ENCODE data around the gene GID4. TPM values are rescaled to one million over a fixed set of nuclear protein-coding genes. Genes with fewer than 3 reads are reported as not detected.

GID4 gene
- polyA plus RNA-seq, 3 donors: 4.1 to 6.0 (median 4.4) TPM

- Histone ChIP-seq H3K27me3 (ENCODE audit: control insufficient read depth in 2 of 2, insufficient read depth in 2 of 2, low read length in 2 of 2) (no peaks in the 10 kb centered on the region), H3K36me3 (replicated peaks in 1 of 2; ENCODE audit: control insufficient read depth in 1 of 2, insufficient read depth in 2 of 2, low read length in 2 of 2) (no peaks in the 10 kb centered on the region), H3K9me3 (replicated peaks in 1 of 2; ENCODE audit: control insufficient read depth in 1 of 2, insufficient read depth in 1 of 2, low read length in 2 of 2) (no peaks in the 10 kb centered on the region), H3K9ac (ENCODE audit: insufficient read depth, low read length, poor library complexity, severe bottlenecking) (no peak overlapping the region), H3K27ac (ENCODE audit: low read depth in 1 of 2, low read length in 2 of 2) (no peak overlapping the region), H3K4me1 (ENCODE audit: control insufficient read depth in 1 of 2, insufficient read depth in 2 of 2, low read length in 2 of 2) (peaks cover 0 to 6% of the 10 kb centered on the region in 2 donors), H3K4me3 (replicated peaks in 1 of 3; ENCODE audit: low read depth in 2 of 3, low read length in 3 of 3) (no peak overlapping the region), H3K79me2 (ENCODE audit: insufficient read depth, low read length) (no peaks in the 10 kb centered on the region), H4K20me1 (ENCODE audit: insufficient read depth, low read length) (no peaks in the 10 kb centered on the region), H3K4me2 (replicated peaks; ENCODE audit: extremely low read depth, low read length, poor library complexity, severe bottlenecking) (no peak overlapping the region), H2AFZ (ENCODE audit: insufficient read depth, low read depth, low read length, poor library complexity, severe bottlenecking) (no peak overlapping the region)
- no peak for DNase-seq
- H3K36me3 Mint-ChIP-seq: no peaks in the 10 kb centered on the region
- no peak overlapping the region for H3K4me3 Mint-ChIP-seq
- intact Hi-C loops (cut with micrococcal nuclease): no loop called here
- WGBS (ENCODE audit: insufficient coverage): 92% methylated on average over 5 of the region's 6 CpGs
- H3K4me1 Mint-ChIP-seq: peaks cover 7% of the 10 kb centered on the region
- H3K27me3 Mint-ChIP-seq (ENCODE audit: low read depth in 3 of 3): peaks cover 4 to 15% (median 14%) of the 10 kb centered on the region in 3 donors
- no peaks in the 10 kb centered on the region for H3K9me3 Mint-ChIP-seq
- TF ChIP-seq, protein P1, sequence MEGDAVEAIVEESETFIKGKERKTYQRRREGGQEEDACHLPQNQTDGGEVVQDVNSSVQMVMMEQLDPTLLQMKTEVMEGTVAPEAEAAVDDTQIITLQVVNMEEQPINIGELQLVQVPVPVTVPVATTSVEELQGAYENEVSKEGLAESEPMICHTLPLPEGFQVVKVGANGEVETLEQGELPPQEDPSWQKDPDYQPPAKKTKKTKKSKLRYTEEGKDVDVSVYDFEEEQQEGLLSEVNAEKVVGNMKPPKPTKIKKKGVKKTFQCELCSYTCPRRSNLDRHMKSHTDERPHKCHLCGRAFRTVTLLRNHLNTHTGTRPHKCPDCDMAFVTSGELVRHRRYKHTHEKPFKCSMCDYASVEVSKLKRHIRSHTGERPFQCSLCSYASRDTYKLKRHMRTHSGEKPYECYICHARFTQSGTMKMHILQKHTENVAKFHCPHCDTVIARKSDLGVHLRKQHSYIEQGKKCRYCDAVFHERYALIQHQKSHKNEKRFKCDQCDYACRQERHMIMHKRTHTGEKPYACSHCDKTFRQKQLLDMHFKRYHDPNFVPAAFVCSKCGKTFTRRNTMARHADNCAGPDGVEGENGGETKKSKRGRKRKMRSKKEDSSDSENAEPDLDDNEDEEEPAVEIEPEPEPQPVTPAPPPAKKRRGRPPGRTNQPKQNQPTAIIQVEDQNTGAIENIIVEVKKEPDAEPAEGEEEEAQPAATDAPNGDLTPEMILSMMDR (IDR thresholded peaks at IDR 0.05): no peak
- no peak overlapping the region for H3K27ac Mint-ChIP-seq
These were observed 35.5 kb downstream of the GID4 start for GRCh38 chr17:18074566-18075272.

DNA sequence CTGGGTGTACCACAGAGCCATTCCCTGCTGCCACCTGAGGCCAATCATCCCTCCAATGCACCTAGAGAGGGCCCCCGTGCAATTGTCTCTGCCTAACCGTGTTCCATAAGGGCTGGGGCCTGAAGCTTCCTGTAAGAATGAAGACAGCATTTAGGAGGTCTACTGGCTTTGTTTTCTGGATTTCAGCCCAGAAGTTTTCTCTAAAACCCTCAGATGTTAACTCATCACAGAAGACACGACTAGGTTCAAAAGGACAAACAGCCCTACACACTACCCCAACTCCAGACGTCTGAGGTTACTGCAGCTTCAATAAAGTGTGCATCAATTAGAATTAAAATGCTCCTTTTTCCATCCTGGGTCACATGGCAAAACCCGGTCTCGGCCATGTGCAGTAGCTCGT is 37.7 kb downstream of the GID4 start:
- H3K4me2 ChIP-seq (replicated peaks; ENCODE audit: extremely low read depth, low read length, poor library complexity, severe bottlenecking): no peak overlapping the region
- no peaks in the 10 kb centered on the region for H3K4me1 ChIP-seq (ENCODE audit: control insufficient read depth in 1 of 2, insufficient read depth in 2 of 2, low read length in 2 of 2)
- TF ChIP-seq, protein P1 (IDR thresholded peaks at IDR 0.05): no peak
- no peaks in the 10 kb centered on the region for H3K36me3 Mint-ChIP-seq
- H3K4me3 Mint-ChIP-seq: no peak overlapping the region
- H4K20me1 ChIP-seq (ENCODE audit: insufficient read depth, low read length): no peaks in the 10 kb centered on the region
- H3K27ac Mint-ChIP-seq: no peak overlapping the region
- no peak overlapping the region for H3K9ac ChIP-seq (ENCODE audit: insufficient read depth, low read length, poor library complexity, severe bottlenecking)
- no peaks in the 10 kb centered on the region for H3K27me3 ChIP-seq (ENCODE audit: control insufficient read depth in 2 of 2, insufficient read depth in 2 of 2, low read length in 2 of 2)
- H2AFZ ChIP-seq (ENCODE audit: insufficient read depth, low read depth, low read length, poor library complexity, severe bottlenecking): no peak overlapping the region
- H3K4me1 Mint-ChIP-seq: no peaks in the 10 kb centered on the region
- no peak overlapping the region for H3K27ac ChIP-seq (ENCODE audit: low read depth in 1 of 2, low read length in 2 of 2)
- 94% methylated on average over 6 of the region's 7 CpGs for WGBS (ENCODE audit: insufficient coverage)
- no peaks in the 10 kb centered on the region for H3K36me3 ChIP-seq (replicated peaks in 1 of 2; ENCODE audit: control insufficient read depth in 1 of 2, insufficient read depth in 2 of 2, low read length in 2 of 2)
- intact Hi-C loops (cut with micrococcal nuclease): no loop called here
- H3K4me3 ChIP-seq (replicated peaks in 1 of 3; ENCODE audit: low read depth in 2 of 3, low read length in 3 of 3): no peak overlapping the region
- no peaks in the 10 kb centered on the region for H3K79me2 ChIP-seq (ENCODE audit: insufficient read depth, low read length)
- H3K9me3 Mint-ChIP-seq: no peaks in the 10 kb centered on the region
- peaks cover 6 to 16% (median 15%) of the 10 kb centered on the region in 3 donors for H3K27me3 Mint-ChIP-seq (ENCODE audit: low read depth in 3 of 3)
- H3K9me3 ChIP-seq (replicated peaks in 1 of 2; ENCODE audit: control insufficient read depth in 1 of 2, insufficient read depth in 1 of 2, low read length in 2 of 2): no peaks in the 10 kb centered on the region
- no peak for DNase-seq
